RKO (cell line): ENCODE data around the gene LARP4B.
A peak's percentile ranks its signal among the peaks of the same experiment; 100 is the strongest.

Source experiments
- DNase-seq: peaks from one replicate; pipeline ENCODE4 v3.0.0-alpha.2; 2016; ENCODE audit warnings: low spot score

The LARP4B gene

GRCh38 chr10:931326-932318 is at the start of gene LARP4B:
Gene LARP4B, minus strand, starts transcription at chr10:931705. Its CDS starts 45,984 bp downstream, at chr10:885721.
- DNase-seq = peak; percentile 99

GRCh38 chr10:980468-981093 is 49.1 kb upstream of the LARP4B start:
- DNase-seq = no peak

GRCh38 chr10:978826-979421 is 47.4 kb upstream of the LARP4B start:
- DNase-seq = no peak

GRCh38 chr10:976316-976715 is 44.8 kb upstream of the LARP4B start:
- DNase-seq = no peak

- no peak for DNase-seq
Observed at GRCh38 chr10:974785-975074, 43.2 kb upstream of the LARP4B start.

GRCh38 chr10:974038-974784 is 42.7 kb upstream of the LARP4B start:
- no peak for DNase-seq

- no peak for DNase-seq
Observed at GRCh38 chr10:972763-973162, 41.3 kb upstream of the LARP4B start.

GRCh38 chr10:971613-972012 is 40.1 kb upstream of the LARP4B start:
- DNase-seq = no peak

GRCh38 chr10:971150-971542 is 39.6 kb upstream of the LARP4B start:
- DNase-seq = no peak

GRCh38 chr10:970311-971149 is 39.0 kb upstream of the LARP4B start:
- no peak for DNase-seq

GRCh38 chr10:969473-970150 is 38.1 kb upstream of the LARP4B start:
- no peak for DNase-seq

GRCh38 chr10:968546-969199 is 37.2 kb upstream of the LARP4B start:
- DNase-seq = no peak

GRCh38 chr10:966466-967235 is 35.1 kb upstream of the LARP4B start:
- no peak for DNase-seq

- no peak for DNase-seq
Observed at GRCh38 chr10:964988-965417, 33.5 kb upstream of the LARP4B start.

GRCh38 chr10:964321-964987 is 32.9 kb upstream of the LARP4B start:
- no peak for DNase-seq

- no peak for DNase-seq
Observed at GRCh38 chr10:963655-964054, 32.1 kb upstream of the LARP4B start.

- no peak for DNase-seq
Observed at GRCh38 chr10:963186-963585, 31.7 kb upstream of the LARP4B start.

- no peak for DNase-seq
Observed at GRCh38 chr10:962342-962741, 30.8 kb upstream of the LARP4B start.

GRCh38 chr10:958856-959255 is 27.4 kb upstream of the LARP4B start:
- no peak for DNase-seq
